Measurements from ENCODE around the gene RBAK. TPM values are rescaled to one million over a fixed set of nuclear protein-coding genes. Genes with fewer than 3 reads are reported as not detected.
A peak's percentile ranks its signal among the peaks of the same experiment; 100 is the strongest.

RBAK gene
- 9.0 and 12.1 TPM in 2 replicates for total RNA-seq

DNA sequence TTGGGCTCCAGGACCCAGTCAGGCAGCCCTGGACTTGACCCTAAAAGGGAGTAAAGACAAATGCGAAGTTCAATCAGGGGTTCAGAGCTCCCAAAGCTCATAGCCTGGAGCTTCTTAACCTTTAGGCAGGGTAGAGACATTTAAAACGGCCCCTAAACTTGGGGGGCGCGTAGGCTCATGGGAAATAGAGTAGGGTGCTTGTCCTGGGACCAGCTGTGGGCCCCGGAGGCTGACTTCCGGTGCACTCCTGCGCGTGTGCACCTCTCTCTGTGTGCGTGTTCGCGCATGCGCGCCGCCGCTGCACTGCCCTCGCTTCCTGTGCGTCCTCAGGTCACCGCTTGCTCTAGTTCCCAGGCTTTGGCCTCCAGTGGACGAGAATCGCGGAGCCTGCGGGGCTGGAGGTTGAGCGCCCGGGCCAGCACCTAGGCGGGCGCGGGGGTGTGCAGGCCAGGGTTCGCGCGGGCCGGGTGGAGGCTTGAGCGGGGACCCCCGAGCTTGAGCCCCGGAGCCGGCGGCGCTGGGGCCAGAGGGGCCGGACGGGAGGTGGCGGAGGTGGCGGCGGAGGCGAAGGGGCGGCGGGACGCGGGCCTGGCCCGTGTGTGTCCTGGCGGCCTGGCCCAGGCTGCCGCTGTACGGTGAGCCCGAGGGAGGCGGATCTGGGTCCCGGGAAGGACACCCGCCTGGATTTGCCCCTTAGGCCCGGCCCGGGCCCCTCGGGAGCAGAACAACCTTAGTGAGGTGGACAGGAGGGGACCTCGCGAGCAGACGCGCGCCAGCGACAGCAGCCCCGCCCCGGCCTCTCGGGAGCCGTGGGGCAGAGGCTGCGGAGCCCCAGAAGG lies at the start of gene RBAK:
Gene RBAK, plus strand, starts transcription at position 303 of the 839 bp plus-strand sequence. CDS start 2,217 bp downstream, outside the sequence.
- peak; percentile 96 for DNase-seq (ENCODE audit: low read depth)
- peak within 1 kb of the TSS; percentile 81 for H3K4me3 ChIP-seq (ENCODE audit: low read depth, low read length)
- TF ChIP-seq, protein P1, sequence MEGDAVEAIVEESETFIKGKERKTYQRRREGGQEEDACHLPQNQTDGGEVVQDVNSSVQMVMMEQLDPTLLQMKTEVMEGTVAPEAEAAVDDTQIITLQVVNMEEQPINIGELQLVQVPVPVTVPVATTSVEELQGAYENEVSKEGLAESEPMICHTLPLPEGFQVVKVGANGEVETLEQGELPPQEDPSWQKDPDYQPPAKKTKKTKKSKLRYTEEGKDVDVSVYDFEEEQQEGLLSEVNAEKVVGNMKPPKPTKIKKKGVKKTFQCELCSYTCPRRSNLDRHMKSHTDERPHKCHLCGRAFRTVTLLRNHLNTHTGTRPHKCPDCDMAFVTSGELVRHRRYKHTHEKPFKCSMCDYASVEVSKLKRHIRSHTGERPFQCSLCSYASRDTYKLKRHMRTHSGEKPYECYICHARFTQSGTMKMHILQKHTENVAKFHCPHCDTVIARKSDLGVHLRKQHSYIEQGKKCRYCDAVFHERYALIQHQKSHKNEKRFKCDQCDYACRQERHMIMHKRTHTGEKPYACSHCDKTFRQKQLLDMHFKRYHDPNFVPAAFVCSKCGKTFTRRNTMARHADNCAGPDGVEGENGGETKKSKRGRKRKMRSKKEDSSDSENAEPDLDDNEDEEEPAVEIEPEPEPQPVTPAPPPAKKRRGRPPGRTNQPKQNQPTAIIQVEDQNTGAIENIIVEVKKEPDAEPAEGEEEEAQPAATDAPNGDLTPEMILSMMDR (IDR thresholded peaks at IDR 0.05; ENCODE audit: insufficient read depth, low read depth, low read length), result no peak

DNA sequence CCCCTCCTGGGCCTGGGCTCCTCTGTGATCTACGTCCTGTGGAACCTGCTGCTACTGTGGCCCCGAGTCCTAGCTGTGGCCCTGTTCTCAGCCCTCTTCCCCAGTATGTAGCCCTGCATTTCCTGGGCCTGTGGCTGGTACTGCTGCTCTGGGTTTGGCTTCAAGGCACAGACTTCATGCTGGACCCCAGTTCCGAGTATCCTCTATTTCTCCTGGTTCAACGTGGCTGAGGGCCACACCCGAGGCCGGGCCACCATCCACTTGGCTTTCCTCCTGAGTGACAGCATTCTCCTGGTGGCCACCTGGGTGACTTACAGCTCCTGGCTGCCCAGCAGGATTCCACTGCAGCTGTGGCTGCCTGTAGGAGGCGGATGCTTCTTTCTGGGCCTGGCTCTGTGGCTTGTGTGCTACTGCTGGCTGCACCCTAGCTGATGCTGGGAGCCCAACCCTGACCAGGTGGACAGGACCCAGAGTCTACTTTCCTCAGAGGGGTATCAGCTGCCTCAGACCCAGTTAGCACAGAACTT lies 48.9 kb upstream of the RBAK start:
- TF ChIP-seq, protein P1 (IDR thresholded peaks at IDR 0.05; ENCODE audit: insufficient read depth, low read depth, low read length), result no peak
- no peak overlapping the region for H3K4me3 ChIP-seq (ENCODE audit: low read depth, low read length)
- DNase-seq (ENCODE audit: low read depth), result no peak

DNA sequence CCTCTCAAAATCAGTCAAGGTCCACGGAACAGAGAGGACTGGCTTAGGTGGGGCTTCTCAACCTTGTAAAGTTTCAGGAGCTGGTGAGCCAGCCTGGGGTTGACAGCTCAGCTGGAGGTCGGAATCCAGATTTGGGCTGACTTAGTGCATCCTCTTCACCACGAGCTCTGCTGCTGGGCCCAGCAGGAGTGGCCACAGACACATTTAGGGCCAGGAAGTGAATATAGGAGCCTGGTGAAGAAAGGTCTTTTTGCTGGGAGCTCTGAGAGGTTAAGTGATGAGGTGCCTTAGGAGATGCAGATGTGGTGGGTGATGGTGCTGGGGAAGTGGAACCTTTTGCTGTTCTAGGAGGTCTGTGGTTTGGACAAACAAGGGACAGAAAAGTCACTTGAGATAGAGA lies 47.4 kb upstream of the RBAK start:
- no peak for DNase-seq (ENCODE audit: low read depth)
- H3K4me3 ChIP-seq (ENCODE audit: low read depth, low read length), result no peak overlapping the region
- TF ChIP-seq, protein P1 (IDR thresholded peaks at IDR 0.05; ENCODE audit: insufficient read depth, low read depth, low read length), result no peak

DNA sequence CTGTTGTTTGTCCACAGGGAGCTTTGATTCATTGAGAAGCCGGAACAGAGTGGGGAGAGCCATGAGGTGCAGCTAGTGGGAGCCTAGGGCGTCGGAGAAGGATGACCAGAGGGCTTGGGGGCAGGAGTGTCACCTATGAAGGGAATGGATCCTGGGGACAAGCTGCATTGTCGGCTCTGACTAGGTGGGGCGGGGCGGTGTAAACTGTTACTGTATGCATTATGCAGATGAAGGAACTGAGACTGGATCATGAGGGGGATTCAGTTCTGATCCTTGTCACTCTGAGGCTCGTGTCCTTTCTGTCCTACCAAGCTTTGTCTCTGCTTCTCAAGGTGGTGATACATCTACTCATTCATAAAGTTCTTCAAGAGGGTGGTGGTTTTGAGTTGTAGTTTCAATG lies 46.8 kb upstream of the RBAK start:
- H3K4me3 ChIP-seq (ENCODE audit: low read depth, low read length), result no peak overlapping the region
- DNase-seq (ENCODE audit: low read depth), result no peak
- TF ChIP-seq, protein P1 (IDR thresholded peaks at IDR 0.05; ENCODE audit: insufficient read depth, low read depth, low read length), result no peak

DNA sequence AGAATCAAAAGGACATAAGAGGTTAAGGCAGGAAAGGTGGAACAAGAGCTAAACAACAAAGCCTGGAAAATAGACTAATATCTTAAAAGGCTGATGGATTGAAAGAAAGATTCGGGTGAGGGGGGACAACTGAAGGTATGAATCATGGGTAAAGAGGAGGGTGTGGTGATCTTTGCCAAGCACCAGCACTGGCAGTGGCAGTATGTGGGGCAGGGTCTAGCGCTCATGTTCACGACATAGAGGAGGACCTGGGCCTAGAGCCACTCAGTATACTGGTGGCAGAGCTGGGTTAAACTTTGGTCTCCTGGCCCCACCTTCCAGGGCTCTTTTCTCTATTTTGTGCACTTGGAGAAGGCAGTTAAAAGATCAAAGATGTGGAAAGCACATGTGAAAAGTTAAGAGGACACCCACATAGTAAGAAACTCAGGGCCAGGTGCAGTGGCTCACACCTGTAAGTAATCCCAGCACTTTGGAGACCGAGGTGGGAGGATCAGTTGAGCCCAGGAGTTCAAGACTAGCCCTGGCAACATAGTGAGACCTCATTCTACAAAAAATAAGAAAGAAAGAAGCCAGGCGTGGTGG lies 46.2 kb upstream of the RBAK start:
- TF ChIP-seq, protein P1 (IDR thresholded peaks at IDR 0.05; ENCODE audit: insufficient read depth, low read depth, low read length), result no peak

DNA sequence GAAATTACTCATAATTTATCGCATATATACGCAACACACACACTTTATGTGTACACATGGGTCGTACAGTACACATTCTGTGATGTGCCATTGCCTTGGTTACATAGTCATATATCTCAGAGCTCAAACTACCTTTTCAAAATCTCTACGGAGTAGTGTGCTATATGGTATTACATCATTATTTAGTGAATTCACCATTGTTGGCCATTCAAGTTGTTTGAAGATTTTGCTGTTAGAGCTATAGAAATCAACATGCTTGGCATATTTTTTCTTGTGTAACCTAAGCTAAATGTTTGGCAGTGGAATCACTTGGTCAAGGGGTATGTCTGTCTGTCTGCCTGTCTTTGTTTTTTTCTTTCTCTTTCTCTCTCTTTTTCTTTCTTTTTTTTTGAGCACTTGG lies 44.7 kb upstream of the RBAK start:
- DNase-seq (ENCODE audit: low read depth), result no peak
- TF ChIP-seq, protein P1 (IDR thresholded peaks at IDR 0.05; ENCODE audit: insufficient read depth, low read depth, low read length), result no peak
- H3K4me3 ChIP-seq (ENCODE audit: low read depth, low read length), result no peak overlapping the region

More for the DNA sequence above, 46.2 kb upstream of the RBAK start:
- no peak overlapping the region for H3K4me3 ChIP-seq (ENCODE audit: low read depth, low read length)
- no peak for DNase-seq (ENCODE audit: low read depth)
